Upper lobe of left lung (tissue), 4 donors: ENCODE measurements around the gene SEMA3G.

Experiments used
- EP300 ChIP-seq, 4 donors: sonication (generic); formaldehyde crosslinking; IDR thresholded peaks; one replicate each; pipeline ENCODE4 v1.5.1; 2017; ENCODE audit warnings: antibody characterized with exemption in 4 of 4, control low read depth in 2 of 4
- POLR2A ChIP-seq, 4 donors: fragments of 450-650 bp; IDR thresholded peaks; one replicate each; pipeline ENCODE4 v1.5.1; 2016 to 2017; ENCODE audit warnings: antibody characterized with exemption in 4 of 4, mild to moderate bottlenecking in 2 of 4
- POLR2AphosphoS5 ChIP-seq, 2 donors: sonication (generic); formaldehyde crosslinking; IDR thresholded peaks; one replicate each; pipeline ENCODE4 v1.5.1; 2017; ENCODE audit warnings: antibody characterized with exemption in 2 of 2
- TF ChIP-seq, protein P1 (sequence below), 6 experiments: fragments of 450-650 bp in 4 of 6; fragments of 200-600 bp in 2 of 6; sonication (generic) in 2 of 6; IDR thresholded peaks; one replicate each; pipeline ENCODE4 v1.5.1; 2016 to 2019; ENCODE audit warnings: antibody characterized with exemption in 6 of 6

DNA sequence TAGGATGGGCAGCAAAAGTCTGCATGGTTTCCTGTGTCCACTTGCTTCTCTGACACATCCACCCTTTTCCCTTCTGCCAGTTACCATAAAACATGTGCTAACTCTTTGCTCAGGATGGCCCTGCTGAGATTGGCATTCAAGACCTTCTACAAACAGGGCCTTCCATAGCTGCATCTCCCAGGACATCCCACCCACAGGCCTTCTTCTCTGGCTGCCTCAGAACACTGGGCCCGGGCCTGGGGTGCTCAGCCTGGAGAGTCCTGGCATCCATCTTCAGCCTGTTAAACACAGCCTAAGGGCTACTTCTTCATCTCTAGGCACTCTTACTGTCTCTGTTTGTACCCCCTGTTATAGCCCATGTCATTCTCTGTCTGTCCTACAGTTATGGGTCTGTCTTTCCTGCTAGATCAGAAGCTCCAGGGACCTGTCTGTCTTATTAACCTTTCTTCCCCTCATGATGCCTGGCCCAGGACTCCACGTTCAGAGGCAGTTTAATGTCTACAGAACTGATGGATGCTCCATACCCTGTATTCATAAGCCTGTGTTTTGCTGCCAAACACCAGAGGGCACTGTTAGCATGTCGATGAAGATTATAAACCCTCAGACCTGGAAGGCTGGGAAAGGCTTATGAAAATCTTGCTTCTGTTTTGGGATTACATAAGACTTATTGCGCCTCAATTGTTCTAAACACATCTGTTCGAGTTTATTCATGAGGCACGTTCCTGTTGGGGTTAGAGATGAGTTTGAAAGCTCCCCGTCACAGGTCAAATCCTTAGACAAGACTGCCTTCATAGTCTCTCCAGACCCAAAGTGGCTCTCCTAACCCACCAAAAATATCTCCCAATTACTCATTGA lies 16.5 kb downstream of the SEMA3G start:
- TF ChIP-seq, protein P1, sequence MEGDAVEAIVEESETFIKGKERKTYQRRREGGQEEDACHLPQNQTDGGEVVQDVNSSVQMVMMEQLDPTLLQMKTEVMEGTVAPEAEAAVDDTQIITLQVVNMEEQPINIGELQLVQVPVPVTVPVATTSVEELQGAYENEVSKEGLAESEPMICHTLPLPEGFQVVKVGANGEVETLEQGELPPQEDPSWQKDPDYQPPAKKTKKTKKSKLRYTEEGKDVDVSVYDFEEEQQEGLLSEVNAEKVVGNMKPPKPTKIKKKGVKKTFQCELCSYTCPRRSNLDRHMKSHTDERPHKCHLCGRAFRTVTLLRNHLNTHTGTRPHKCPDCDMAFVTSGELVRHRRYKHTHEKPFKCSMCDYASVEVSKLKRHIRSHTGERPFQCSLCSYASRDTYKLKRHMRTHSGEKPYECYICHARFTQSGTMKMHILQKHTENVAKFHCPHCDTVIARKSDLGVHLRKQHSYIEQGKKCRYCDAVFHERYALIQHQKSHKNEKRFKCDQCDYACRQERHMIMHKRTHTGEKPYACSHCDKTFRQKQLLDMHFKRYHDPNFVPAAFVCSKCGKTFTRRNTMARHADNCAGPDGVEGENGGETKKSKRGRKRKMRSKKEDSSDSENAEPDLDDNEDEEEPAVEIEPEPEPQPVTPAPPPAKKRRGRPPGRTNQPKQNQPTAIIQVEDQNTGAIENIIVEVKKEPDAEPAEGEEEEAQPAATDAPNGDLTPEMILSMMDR (IDR thresholded peaks at IDR 0.05), result peak; percentile 71 to 88 (median 77)
- no peak for TF ChIP-seq POLR2A (IDR thresholded peaks at IDR 0.05)
- TF ChIP-seq EP300 (IDR thresholded peaks at IDR 0.05), result no peak
- no peak for TF ChIP-seq POLR2AphosphoS5 (IDR thresholded peaks at IDR 0.05)
